Astrocyte of the cerebellum (primary cell): ENCODE data around the gene PRKAR1A.
"Not testable (repeated sequence)": the region's sequence is repeated elsewhere in the genome, so short reads cannot be mapped to it uniquely, and the experiment has no call there.

Experiments
- DNase-seq: peaks from one replicate; pipeline ENCODE4 v3.0.0-alpha.2; 2011; ENCODE audit warnings: low read depth
- H3K4me3 ChIP-seq: 2 replicates; pipeline ENCODE4 v1.5.1; 2011; ENCODE audit warnings: mild to moderate bottlenecking, low read depth, low read length, moderate library complexity
- CTCF ChIP-seq: IDR thresholded peaks from 2 replicates; pipeline ENCODE4 v1.5.1; 2012; ENCODE audit warnings: low read length, low read depth, moderate library complexity, mild to moderate bottlenecking; ENCODE audit errors: missing control alignments
- in situ Hi-C: cut with HindIII; loops from 2 replicates; pipeline ENCODE4 v1.10.0; 2017; ENCODE audit warnings: low sequenced_read_pairs

PRKAR1A gene

GRCh38 chr17:68482576-68483041 is 29.6 kb upstream of the PRKAR1A start:
- no peak for DNase-seq
- TF ChIP-seq CTCF: no peak
- no peak overlapping the region for H3K4me3 ChIP-seq
- in situ Hi-C loops: no loop called here

GRCh38 chr17:68484458-68484857 is 27.8 kb upstream of the PRKAR1A start:
- no peak overlapping the region for H3K4me3 ChIP-seq
- no peak for DNase-seq
- in situ Hi-C loops: no loop called here
- TF ChIP-seq CTCF: no peak

- no peak overlapping the region for H3K4me3 ChIP-seq
- no peak for TF ChIP-seq CTCF
- in situ Hi-C loops: no loop called here
- DNase-seq: no peak
Measured at GRCh38 chr17:68489919-68490318, 22.3 kb upstream of the PRKAR1A start.

GRCh38 chr17:68491381-68492231 is 20.6 kb upstream of the PRKAR1A start:
- in situ Hi-C loops: no loop called here
- no peak overlapping the region for H3K4me3 ChIP-seq
- no peak for TF ChIP-seq CTCF
- DNase-seq: no peak

- H3K4me3 ChIP-seq, in situ Hi-C loops, DNase-seq: not testable (repeated sequence)
Measured at GRCh38 chr17:68492394-68493054, 19.7 kb upstream of the PRKAR1A start.

GRCh38 chr17:68495081-68495480 is 17.1 kb upstream of the PRKAR1A start:
- in situ Hi-C loops: no loop called here
- TF ChIP-seq CTCF: no peak
- DNase-seq: no peak
- H3K4me3 ChIP-seq: no peak overlapping the region

GRCh38 chr17:68497885-68498319 is 14.3 kb upstream of the PRKAR1A start:
- no peak for TF ChIP-seq CTCF
- no peak for DNase-seq
- in situ Hi-C loops: no loop called here
- H3K4me3 ChIP-seq: no peak overlapping the region
